ENCODE data around the gene CKM.

- TF ChIP-seq CTCF (IDR thresholded peaks at IDR 0.05) = no peak
- TF ChIP-seq POLR2A (IDR thresholded peaks at IDR 0.05) = no peak
Measured at GRCh38 chr19:45258862-45259261, 63.8 kb downstream of the CKM start.
